IMR-90 (cell line): ENCODE measurements around the gene HDGFL2. TPM values are rescaled to one million over a fixed set of nuclear protein-coding genes. Genes with fewer than 3 reads are reported as not detected.

Experiments used
- ATAC-seq: fragments of 200-7000 bp; cut with Tn5 transposase; 2 replicates; pipeline ENCODE4 v1.9.1; 2020; ENCODE audit warnings: low read depth, mild to moderate bottlenecking, moderate library complexity
- BruUV-seq: library from RNA; stranded (reverse); fragments of 400-500 nt; replicated peaks from 2 replicates; lab custom pipeline; 2021; lab: Mats Ljungman, UMichigan
- CTCF ChIA-PET: fragments of 300-600 bp; formaldehyde crosslinking; extraction: SDS; loops from one replicate; lab custom pipeline; 2021; ENCODE audit warnings: antibody characterized with exemption; lab: Yijun Ruan, JAX
- POLR2A ChIA-PET: fragments of 300-600 bp; sonication (Branson Sonifier 250); formaldehyde crosslinking; loops from one replicate; lab custom pipeline; 2022; ENCODE audit warnings: antibody characterized with exemption; ENCODE audit not compliant: unreplicated experiment; lab: Charles Lee
- DNase-seq: peaks from one replicate; pipeline ENCODE4 v3.0.0; 2013
- H2AFZ ChIP-seq: replicated peaks from 2 replicates; pipeline ENCODE3; 2013; ENCODE audit warnings: low read length, mild to moderate bottlenecking; ENCODE audit not compliant: poor library complexity
- H2AK5ac ChIP-seq: 2 replicates; pipeline ENCODE4 v1.6.1; 2013; ENCODE audit warnings: low read depth, low read length, inconsistent platforms
- H2AK9ac ChIP-seq: replicated peaks from 2 replicates; pipeline ENCODE3; 2013; ENCODE audit warnings: mild to moderate bottlenecking, low read depth, low read length, moderate library complexity; ENCODE audit not compliant: poor library complexity
- H2BK120ac ChIP-seq: 2 replicates; pipeline ENCODE4 v1.6.1; 2013; ENCODE audit warnings: low read depth, low read length, inconsistent platforms
- H2BK15ac ChIP-seq: 3 replicates; pipeline ENCODE4 v1.6.1; 2013; ENCODE audit warnings: low read depth, low read length, inconsistent platforms
- H2BK20ac ChIP-seq: 2 replicates; pipeline ENCODE4 v1.6.1; 2013; ENCODE audit warnings: low read depth, mild to moderate bottlenecking, inconsistent platforms, low read length, moderate library complexity
- H2BK5ac ChIP-seq: 2 replicates; pipeline ENCODE4 v1.6.1; 2013; ENCODE audit warnings: mild to moderate bottlenecking, low read depth, low read length, inconsistent platforms; ENCODE audit not compliant: poor library complexity, severe bottlenecking
- H3K14ac ChIP-seq: replicated peaks from 2 replicates; pipeline ENCODE4 v1.6.1; 2013; ENCODE audit warnings: low read depth, low read length, inconsistent platforms
- H3K18ac ChIP-seq: 2 replicates; pipeline ENCODE4 v1.6.1; 2013; ENCODE audit warnings: low read depth, low read length, control low read depth
- H3K23ac ChIP-seq: 2 replicates; pipeline ENCODE4 v1.6.1; 2013; ENCODE audit warnings: low read depth, low read length, inconsistent platforms
- H3K27ac ChIP-seq: 2 replicates; pipeline ENCODE4 v1.5.1; 2013; ENCODE audit warnings: mild to moderate bottlenecking, control low read depth, low read length; ENCODE audit not compliant: insufficient read depth
- H3K27me3 ChIP-seq: 2 replicates; pipeline ENCODE4 v1.6.1; 2013; ENCODE audit warnings: low read length; ENCODE audit not compliant: control insufficient read depth, insufficient read depth
- H3K36me3 ChIP-seq: 2 replicates; pipeline ENCODE4 v1.6.1; 2013; ENCODE audit warnings: low read length, mixed read lengths; ENCODE audit not compliant: control insufficient read depth, insufficient read depth
- H3K4ac ChIP-seq: 2 replicates; pipeline ENCODE4 v1.6.1; 2013; ENCODE audit warnings: low read depth, low read length, inconsistent platforms
- H3K4me1 ChIP-seq: 2 replicates; pipeline ENCODE4 v1.6.1; 2013; ENCODE audit warnings: low read length, mixed read lengths; ENCODE audit not compliant: control insufficient read depth, insufficient read depth
- H3K4me2 ChIP-seq: 2 replicates; pipeline ENCODE4 v1.6.1; 2013; ENCODE audit warnings: low read depth, mild to moderate bottlenecking, control low read depth, low read length, moderate library complexity
- H3K4me3 ChIP-seq: 2 replicates; pipeline ENCODE4 v1.5.1; 2013; ENCODE audit warnings: low read depth, mild to moderate bottlenecking, control low read depth, low read length, moderate library complexity; ENCODE audit not compliant: insufficient read depth
- H3K56ac ChIP-seq: 2 replicates; pipeline ENCODE4 v1.6.1; 2013; ENCODE audit warnings: low read length, inconsistent platforms; ENCODE audit not compliant: insufficient read depth; ENCODE audit errors: extremely low read depth
- H3K79me1 ChIP-seq, 2 experiments: 2 replicates each; pipeline ENCODE4 v1.6.1; 2013; ENCODE audit warnings: low read length in 2 of 2, inconsistent platforms in 1 of 2, low read depth in 1 of 2
- H3K9ac ChIP-seq: 2 replicates; pipeline ENCODE4 v1.6.1; 2013; ENCODE audit warnings: low read depth, low read length, control low read depth
- H3K9me1 ChIP-seq: 2 replicates; pipeline ENCODE4 v1.6.1; 2013; ENCODE audit warnings: low read length, inconsistent platforms; ENCODE audit not compliant: insufficient read depth
- H3K9me3 ChIP-seq: 2 replicates; pipeline ENCODE4 v1.6.1; 2013; ENCODE audit warnings: low read length; ENCODE audit not compliant: control insufficient read depth, insufficient read depth
- H4K20me1 ChIP-seq: 2 replicates; pipeline ENCODE4 v1.6.1; 2013; ENCODE audit warnings: low read length, inconsistent platforms; ENCODE audit not compliant: insufficient read depth
- H4K5ac ChIP-seq: 2 replicates; pipeline ENCODE4 v1.6.1; 2013; ENCODE audit warnings: mild to moderate bottlenecking, low read depth, low read length, control low read depth
- H4K8ac ChIP-seq, 2 experiments: 2 replicates each; pipeline ENCODE4 v1.6.1; 2013; ENCODE audit warnings: low read depth in 2 of 2, low read length in 2 of 2, control low read depth in 1 of 2, inconsistent platforms in 1 of 2
- H4K91ac ChIP-seq: 2 replicates; pipeline ENCODE4 v1.6.1; 2013; ENCODE audit warnings: low read depth, low read length, inconsistent platforms; ENCODE audit not compliant: insufficient read depth
- BHLHE40 ChIP-seq: fragments of 150-350 bp; IDR thresholded peaks from 2 replicates; pipeline ENCODE4 v1.6.1; 2016; ENCODE audit warnings: mild to moderate bottlenecking, low read depth, low read length
- WGBS, 2 experiments: methylation state at CpG; one replicate each; pipeline versions ENCODE4 v1.1.5 to v1.1.7; 2013; ENCODE audit warnings: missing lambda C conversion rate in 2 of 2; ENCODE audit not compliant: insufficient read length in 1 of 2; ENCODE audit errors: extremely low coverage in 2 of 2; 5-methylcytosine and 5-hydroxymethylcytosine counted together
- dilution Hi-C: fragments of 300-500 bp; cut with HindIII; formaldehyde crosslinking; loops from one replicate; pipeline ENCODE4 v1.14.3; 2018; ENCODE audit warnings: low sequenced_read_pairs; ENCODE audit not compliant: unreplicated experiment
- in situ Hi-C: fragments of 300-500 bp; cut with MboI; formaldehyde crosslinking; loops from 3 replicates; pipeline ENCODE4 v1.14.3; 2019; ENCODE audit warnings: low sequenced_read_pairs, inconsistent platforms, mixed read lengths
- intact Hi-C: fragments of 100-400 bp; cut with micrococcal nuclease; formaldehyde crosslinking; loops from 2 replicates; pipeline ENCODE4 v1.10.0; 2022
- polyA plus RNA-seq, 3 experiments: library from polyadenylated mRNA; depleted of rRNA; stranded (reverse); fragments of >200 nt; gene quantifications; 2 replicates each; pipeline ENCODE4 v1.2.3, GENCODE V29; 2012; ENCODE audit warnings: low replicate concordance in 1 of 3
- total RNA-seq: library from RNA; depleted of rRNA; stranded (reverse); fragments of >200 nt; gene quantifications from 2 replicates; pipeline ENCODE4 v1.2.3, GENCODE V29; 2012

Gene HDGFL2
- total and polyA plus RNA-seq, 2 of the 4 experiments (the other 2 are of a cell fraction): 35.8 to 48.5 TPM

DNA sequence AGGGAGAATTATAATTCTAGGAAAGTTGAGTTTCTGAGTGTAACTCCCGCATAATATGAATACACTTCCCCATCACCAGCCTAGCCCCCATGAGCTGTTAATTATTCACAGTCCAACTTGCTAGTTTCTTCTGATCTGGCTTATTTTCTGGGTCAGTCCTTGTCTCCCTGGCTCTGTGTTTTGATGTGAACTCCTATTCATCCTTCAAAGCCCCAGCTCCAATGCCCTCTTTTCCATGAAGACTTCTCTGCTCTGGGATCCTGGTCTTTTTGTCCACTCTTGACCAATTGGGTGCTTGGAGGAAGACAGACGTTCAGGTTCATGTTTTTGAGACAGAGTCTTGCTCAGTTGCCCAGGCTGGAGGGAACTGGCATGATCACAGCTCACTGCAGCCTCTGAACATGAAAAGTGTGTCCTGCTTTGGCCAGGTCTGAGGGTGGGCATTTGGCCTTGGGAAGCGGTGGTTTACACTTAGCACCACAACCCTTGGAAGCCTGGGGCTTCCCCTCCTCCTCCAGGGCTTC is 67.1 kb downstream of the HDGFL2 start:
- Histone ChIP-seq H3K9me1 (no peaks in the 10 kb centered on the region), H4K5ac (no peak overlapping the region), H3K14ac (no peak overlapping the region), H3K4ac (no peak overlapping the region), H2AK9ac (no peak overlapping the region), H3K56ac (no peak overlapping the region), H2AFZ (no peak overlapping the region), H3K27ac (no peak overlapping the region), H4K20me1 (no peaks in the 10 kb centered on the region), H3K23ac (no peak overlapping the region), H3K27me3 (peaks cover 36% of the 10 kb centered on the region), H3K79me1 (no peaks in the 10 kb centered on the region), H2BK15ac (no peak overlapping the region), H3K36me3 (no peaks in the 10 kb centered on the region), H3K9me3 (peaks cover 6% of the 10 kb centered on the region), H2BK120ac (no peak overlapping the region), H2BK20ac (no peak overlapping the region), H4K8ac (no peak overlapping the region), H2BK5ac (no peak overlapping the region), H2AK5ac (no peak overlapping the region), H3K9ac (no peak overlapping the region), H4K91ac (no peak overlapping the region), H3K4me2 (no peak overlapping the region), H3K4me3 (no peak overlapping the region), H3K4me1 (no peaks in the 10 kb centered on the region; the same call in 1 of the 2 replicates), H3K18ac (no peak overlapping the region)
- no peak for TF ChIP-seq BHLHE40
- dilution Hi-C loops: no loop called here
- ChIA-PET CTCF (no interaction called here), POLR2A (no interaction called here)
- no CpG with 5 or more reads among the region's 3 CpGs for WGBS, 2 experiments
- BruUV-seq: no TSS peak
- ATAC-seq (no peak), DNase-seq (no peak)
- in situ Hi-C loops: no loop called here
- intact Hi-C loops: no loop called here
